PC-9 (cell line): Measurements from ENCODE around the gene GLB1L2. TPM values are rescaled to one million over a fixed set of nuclear protein-coding genes. Genes with fewer than 3 reads are reported as not detected.

Experiments
- BruUV-seq: library from RNA; stranded (reverse); fragments of 400-500 nt; replicated peaks from 2 replicates; lab custom pipeline; 2021; lab: Mats Ljungman, UMichigan
- CTCF ChIA-PET: fragments of 300-600 bp; sonication (Branson Sonifier 250); formaldehyde crosslinking; loops from one replicate; lab custom pipeline; 2022; ENCODE audit warnings: antibody characterized with exemption; lab: Charles Lee
- POLR2A ChIA-PET: fragments of 300-600 bp; sonication (Branson Sonifier 250); formaldehyde crosslinking; loops from one replicate; lab custom pipeline; 2022; ENCODE audit warnings: antibody characterized with exemption; ENCODE audit not compliant: unreplicated experiment; lab: Charles Lee
- DNase-seq, 2 experiments: peaks; one replicate each; pipeline versions ENCODE4 v3.0.0 to v3.0.0-alpha.2; 2015 to 2022; ENCODE audit warnings: mixed read lengths in 1 of 2
- H2AFZ ChIP-seq: fragments of 200-600 bp; sonication (generic); 2 replicates; pipeline ENCODE4 v1.8.1; 2017; ENCODE audit warnings: antibody characterized with exemption
- H3F3A ChIP-seq: fragments of 200-600 bp; sonication (generic); 2 replicates; pipeline ENCODE4 v1.8.1; 2017; ENCODE audit warnings: antibody characterized with exemption, mild to moderate bottlenecking, low read depth; ENCODE audit not compliant: insufficient read depth
- H3K27ac ChIP-seq: fragments of 200-600 bp; sonication (generic); 2 replicates; pipeline ENCODE4 v1.6.1; 2016; ENCODE audit warnings: mixed run types
- H3K27me3 ChIP-seq: fragments of 200-600 bp; sonication (generic); 2 replicates; pipeline ENCODE4 v1.6.1; 2016; ENCODE audit warnings: low read depth, mixed run types; ENCODE audit not compliant: insufficient read depth
- H3K36me3 ChIP-seq: fragments of 200-600 bp; sonication (generic); 2 replicates; pipeline ENCODE4 v1.6.1; 2016; ENCODE audit warnings: low read depth, mixed run types
- H3K4me1 ChIP-seq: fragments of 200-600 bp; sonication (generic); replicated peaks from 2 replicates; pipeline ENCODE4 v1.6.1; 2016; ENCODE audit warnings: mixed run types; ENCODE audit not compliant: insufficient read depth
- H3K4me2 ChIP-seq: fragments of 200-600 bp; sonication (generic); 2 replicates; pipeline ENCODE4 v1.6.1; 2017; ENCODE audit warnings: mixed run types
- H3K4me3 ChIP-seq: fragments of 200-600 bp; sonication (generic); 2 replicates; pipeline ENCODE4 v1.6.1; 2016; ENCODE audit warnings: mixed run types
- H3K79me2 ChIP-seq: fragments of 200-600 bp; sonication (generic); 2 replicates; pipeline ENCODE4 v1.6.1; 2017; ENCODE audit warnings: low read depth, mixed run types
- H3K9me2 ChIP-seq: fragments of 200-600 bp; sonication (generic); 2 replicates; pipeline ENCODE4 v1.8.1; 2017; ENCODE audit warnings: mild to moderate bottlenecking; ENCODE audit not compliant: insufficient read depth
- H3K9me3 ChIP-seq: fragments of 200-600 bp; sonication (generic); 2 replicates; pipeline ENCODE4 v1.8.1; 2016; ENCODE audit warnings: low read depth; ENCODE audit not compliant: insufficient read depth
- H4K20me1 ChIP-seq: fragments of 200-600 bp; sonication (generic); 2 replicates; pipeline ENCODE4 v1.8.1; 2017; ENCODE audit not compliant: insufficient read depth
- EZH2 ChIP-seq: fragments of 200-600 bp; sonication (generic); IDR thresholded peaks from 2 replicates; pipeline ENCODE4 v1.8.0; 2017; ENCODE audit warnings: antibody characterized with exemption, low read depth
- intact Hi-C: fragments of 100-400 bp; cut with micrococcal nuclease; formaldehyde crosslinking; loops from one replicate; pipeline ENCODE4 v1.10.0; 2022; ENCODE audit not compliant: unreplicated experiment
- total RNA-seq: library from RNA; stranded (reverse); gene quantifications from 2 replicates; pipeline ENCODE4 v1.2.3, GENCODE V29; 2021
- TF ChIP-seq, protein P1 (sequence below): fragments of 200-600 bp; sonication (generic); conservative IDR thresholded peaks from 2 replicates; pipeline ENCODE4 v1.6.1; 2017; ENCODE audit warnings: mixed run types, antibody characterized with exemption, mild to moderate bottlenecking, moderate library complexity

Gene GLB1L2
- total RNA-seq, 1 experiment from 2014 or later: 32.2 TPM

DNA sequence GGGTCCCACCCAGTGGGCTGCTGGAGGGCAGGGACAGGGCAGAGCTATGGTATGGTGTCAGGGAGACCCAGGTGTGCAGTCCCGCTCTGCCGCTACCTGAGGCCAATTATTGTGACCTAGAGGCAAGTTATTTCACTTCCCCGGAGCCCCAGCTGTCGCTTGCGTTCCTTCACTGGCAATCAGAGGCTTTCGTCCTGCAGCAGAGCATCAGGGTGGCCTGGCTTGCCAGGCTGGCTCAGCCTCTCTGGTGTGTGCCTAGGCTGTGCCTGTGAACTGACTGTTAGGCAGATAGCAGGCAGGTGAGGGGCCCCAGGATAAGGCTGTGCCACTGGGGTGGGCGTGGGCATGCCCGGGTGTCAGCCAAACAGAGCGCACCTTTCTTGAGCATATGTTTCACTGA lies 31.4 kb downstream of the GLB1L2 start:
- Histone ChIP-seq H3K4me3 (no peak overlapping the region), H3K36me3 (no peaks in the 10 kb centered on the region), H4K20me1 (no peaks in the 10 kb centered on the region), H3K4me1 (no peaks in the 10 kb centered on the region), H3K27ac (no peak overlapping the region), H3K4me2 (no peak overlapping the region), H3K27me3 (no peaks in the 10 kb centered on the region), H3K9me3 (no peaks in the 10 kb centered on the region), H3K9me2 (no peaks in the 10 kb centered on the region), H3F3A (no peaks in the 10 kb centered on the region), H2AFZ (no peak overlapping the region), H3K79me2 (no peaks in the 10 kb centered on the region)
- intact Hi-C loops: loop anchor here (5.0 kb wide), 1 partner anchor 344 kb away; no protein-coding TSS in a partner anchor
- no TSS peak for BruUV-seq
- CTCF ChIA-PET: no interaction called here
- TF ChIP-seq EZH2: no peak
- TF ChIP-seq, protein P1, sequence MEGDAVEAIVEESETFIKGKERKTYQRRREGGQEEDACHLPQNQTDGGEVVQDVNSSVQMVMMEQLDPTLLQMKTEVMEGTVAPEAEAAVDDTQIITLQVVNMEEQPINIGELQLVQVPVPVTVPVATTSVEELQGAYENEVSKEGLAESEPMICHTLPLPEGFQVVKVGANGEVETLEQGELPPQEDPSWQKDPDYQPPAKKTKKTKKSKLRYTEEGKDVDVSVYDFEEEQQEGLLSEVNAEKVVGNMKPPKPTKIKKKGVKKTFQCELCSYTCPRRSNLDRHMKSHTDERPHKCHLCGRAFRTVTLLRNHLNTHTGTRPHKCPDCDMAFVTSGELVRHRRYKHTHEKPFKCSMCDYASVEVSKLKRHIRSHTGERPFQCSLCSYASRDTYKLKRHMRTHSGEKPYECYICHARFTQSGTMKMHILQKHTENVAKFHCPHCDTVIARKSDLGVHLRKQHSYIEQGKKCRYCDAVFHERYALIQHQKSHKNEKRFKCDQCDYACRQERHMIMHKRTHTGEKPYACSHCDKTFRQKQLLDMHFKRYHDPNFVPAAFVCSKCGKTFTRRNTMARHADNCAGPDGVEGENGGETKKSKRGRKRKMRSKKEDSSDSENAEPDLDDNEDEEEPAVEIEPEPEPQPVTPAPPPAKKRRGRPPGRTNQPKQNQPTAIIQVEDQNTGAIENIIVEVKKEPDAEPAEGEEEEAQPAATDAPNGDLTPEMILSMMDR: no peak
- POLR2A ChIA-PET: no interaction called here
- no peak for DNase-seq

DNA sequence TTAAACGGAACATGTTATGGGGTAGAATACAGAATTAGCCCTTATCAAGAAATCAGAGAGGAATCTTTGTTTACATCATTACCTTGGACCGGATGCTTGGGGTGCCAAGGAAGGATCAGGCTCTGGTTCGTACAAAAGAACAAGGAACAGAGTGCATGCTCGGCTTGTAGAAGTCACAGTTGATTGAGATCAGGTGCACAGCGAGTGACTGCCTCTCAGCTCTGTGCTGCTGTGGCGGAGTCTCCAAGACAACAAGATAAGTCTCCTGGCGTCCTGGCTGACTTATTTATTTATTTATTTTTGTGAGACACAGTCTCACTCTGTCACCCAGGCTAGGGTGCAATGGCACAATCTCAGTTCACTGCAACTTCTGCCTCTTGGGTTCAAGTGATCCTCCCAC lies 31.8 kb downstream of the GLB1L2 start:
- no peak for TF ChIP-seq EZH2
- TF ChIP-seq, protein P1: no peak
- Histone ChIP-seq H3K4me2 (no peak overlapping the region), H3K79me2 (no peaks in the 10 kb centered on the region), H2AFZ (no peak overlapping the region), H3K9me3 (no peaks in the 10 kb centered on the region), H3K4me3 (no peak overlapping the region), H3K4me1 (no peaks in the 10 kb centered on the region), H3K27ac (no peak overlapping the region), H3K36me3 (no peaks in the 10 kb centered on the region), H3K27me3 (no peaks in the 10 kb centered on the region), H3K9me2 (no peaks in the 10 kb centered on the region), H3F3A (no peaks in the 10 kb centered on the region), H4K20me1 (no peaks in the 10 kb centered on the region)
- BruUV-seq: no TSS peak
- intact Hi-C loops: loop anchor here (5.0 kb wide), 1 partner anchor 344 kb away; no protein-coding TSS in a partner anchor
- no peak for DNase-seq
- ChIA-PET CTCF (no interaction called here), POLR2A (no interaction called here)

DNA sequence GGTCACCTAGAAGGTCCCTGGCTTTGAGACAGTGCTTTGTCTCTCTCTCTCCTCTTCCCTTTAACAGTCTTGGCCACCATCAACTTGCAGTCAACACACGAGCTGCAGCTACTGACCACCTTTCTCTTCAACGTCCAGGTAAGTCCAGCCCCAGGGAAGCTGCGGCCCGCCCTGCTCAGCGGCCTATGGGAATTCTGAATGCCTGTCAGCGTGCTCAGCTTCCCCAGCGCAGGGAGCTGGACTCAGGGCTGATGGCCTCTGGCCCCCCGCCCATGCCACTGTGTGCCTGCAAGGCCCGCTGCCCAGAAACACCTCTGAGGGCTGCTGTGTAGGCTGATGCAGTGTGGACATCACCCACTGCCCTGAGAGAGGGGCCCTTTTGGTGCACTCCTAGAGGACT lies 32.5 kb downstream of the GLB1L2 start:
- CTCF ChIA-PET: no interaction called here
- no peak overlapping the region for H2AFZ ChIP-seq
- intact Hi-C loops: loop anchor here (5.0 kb wide), 1 partner anchor 343 kb away; no protein-coding TSS in a partner anchor
- H3K9me2 ChIP-seq: no peaks in the 10 kb centered on the region
- H3K4me1 ChIP-seq: no peaks in the 10 kb centered on the region
- no peak for DNase-seq
- H3F3A ChIP-seq: no peaks in the 10 kb centered on the region
- no peak overlapping the region for H3K4me3 ChIP-seq
- TF ChIP-seq EZH2: no peak
- H3K9me3 ChIP-seq: no peaks in the 10 kb centered on the region
- BruUV-seq: no TSS peak
- no peaks in the 10 kb centered on the region for H4K20me1 ChIP-seq
- POLR2A ChIA-PET: no interaction called here
- H3K27me3 ChIP-seq: no peaks in the 10 kb centered on the region
- no peaks in the 10 kb centered on the region for H3K79me2 ChIP-seq
- no peak overlapping the region for H3K27ac ChIP-seq
- no peaks in the 10 kb centered on the region for H3K36me3 ChIP-seq
- no peak overlapping the region for H3K4me2 ChIP-seq
